ENCODE measurements around the gene PCLAF.

PCLAF gene

DNA sequence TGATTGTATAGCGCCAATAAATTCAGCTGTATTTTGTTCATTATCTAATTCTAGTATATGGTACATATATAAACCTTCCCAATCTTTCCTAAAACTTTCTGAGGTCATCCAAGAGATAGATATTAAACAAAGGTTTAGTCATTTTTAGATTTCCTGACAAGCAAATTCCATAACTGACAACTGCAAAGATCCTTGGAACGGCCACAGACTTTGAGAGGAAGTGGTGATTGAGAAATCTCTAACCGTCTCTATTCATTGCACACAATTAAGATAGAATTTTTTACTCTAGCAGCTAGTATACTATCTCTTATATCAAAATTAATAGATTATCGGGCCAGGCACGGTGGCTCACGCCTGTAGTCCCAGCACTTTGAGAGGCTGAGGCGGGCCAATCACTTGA lies 30.0 kb downstream of the PCLAF start:
- no peak for TF ChIP-seq EGR1 (IDR thresholded peaks at IDR 0.05)

DNA sequence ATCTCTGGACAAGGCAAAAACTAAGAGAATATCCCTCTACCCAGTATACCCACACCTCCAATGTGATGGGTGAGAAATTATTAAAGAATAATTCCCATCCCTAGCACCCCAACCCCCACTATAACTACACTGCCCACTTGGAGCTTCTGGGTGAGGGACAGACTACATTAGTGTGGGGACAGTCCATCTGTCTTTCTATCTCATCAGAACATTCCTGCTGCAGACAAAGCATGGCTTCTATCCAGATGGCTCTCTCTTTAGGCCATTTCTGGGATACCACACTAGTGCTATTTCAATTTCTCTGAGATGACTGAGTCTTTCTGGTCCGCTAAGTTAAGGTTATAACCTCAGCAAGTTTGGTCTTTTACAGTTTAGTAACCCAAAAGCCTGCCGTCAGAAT lies 31.9 kb downstream of the PCLAF start:
- no peak for TF ChIP-seq YY1 (IDR thresholded peaks at IDR 0.05; ENCODE audit: low read depth)
- TF ChIP-seq ZBTB7A (IDR thresholded peaks at IDR 0.05; ENCODE audit: low read depth), result no peak
- no peak for TF ChIP-seq TCF12 (IDR thresholded peaks at IDR 0.05; ENCODE audit: low read depth)
- TF ChIP-seq EP300 (IDR thresholded peaks at IDR 0.05; ENCODE audit: borderline replicate concordance), result no peak
- TF ChIP-seq CREB1 (IDR thresholded peaks at IDR 0.05; ENCODE audit: low read depth), result no peak
- no peak for TF ChIP-seq TEAD4 (IDR thresholded peaks at IDR 0.05)
- no peak for TF ChIP-seq TAF1 (IDR thresholded peaks at IDR 0.05; ENCODE audit: low read depth)
- TF ChIP-seq, protein P1, sequence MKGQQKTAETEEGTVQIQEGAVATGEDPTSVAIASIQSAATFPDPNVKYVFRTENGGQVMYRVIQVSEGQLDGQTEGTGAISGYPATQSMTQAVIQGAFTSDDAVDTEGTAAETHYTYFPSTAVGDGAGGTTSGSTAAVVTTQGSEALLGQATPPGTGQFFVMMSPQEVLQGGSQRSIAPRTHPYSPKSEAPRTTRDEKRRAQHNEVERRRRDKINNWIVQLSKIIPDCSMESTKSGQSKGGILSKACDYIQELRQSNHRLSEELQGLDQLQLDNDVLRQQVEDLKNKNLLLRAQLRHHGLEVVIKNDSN (IDR thresholded peaks at IDR 0.05), result no peak

DNA sequence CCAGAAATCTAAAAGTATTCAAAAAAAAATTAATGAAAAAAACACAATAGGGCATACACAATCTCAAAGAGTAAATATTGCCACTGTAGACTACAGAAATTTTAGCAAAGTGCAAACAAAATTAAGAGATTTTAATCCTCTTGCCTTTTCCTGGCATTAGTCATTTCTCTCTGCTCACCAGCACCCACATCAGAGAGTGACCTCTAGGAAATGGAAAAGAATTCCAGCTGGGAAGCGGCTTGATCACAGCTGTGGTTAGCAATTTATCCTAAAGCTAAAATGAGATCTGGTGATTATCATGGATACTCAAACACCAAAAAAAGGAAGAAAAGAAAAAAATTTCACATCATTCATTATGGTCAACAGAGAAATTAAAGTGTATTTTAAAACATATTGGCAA lies 32.8 kb downstream of the PCLAF start:
- TF ChIP-seq, protein P1 (IDR thresholded peaks at IDR 0.05), result no peak
- TF ChIP-seq, protein P2, sequence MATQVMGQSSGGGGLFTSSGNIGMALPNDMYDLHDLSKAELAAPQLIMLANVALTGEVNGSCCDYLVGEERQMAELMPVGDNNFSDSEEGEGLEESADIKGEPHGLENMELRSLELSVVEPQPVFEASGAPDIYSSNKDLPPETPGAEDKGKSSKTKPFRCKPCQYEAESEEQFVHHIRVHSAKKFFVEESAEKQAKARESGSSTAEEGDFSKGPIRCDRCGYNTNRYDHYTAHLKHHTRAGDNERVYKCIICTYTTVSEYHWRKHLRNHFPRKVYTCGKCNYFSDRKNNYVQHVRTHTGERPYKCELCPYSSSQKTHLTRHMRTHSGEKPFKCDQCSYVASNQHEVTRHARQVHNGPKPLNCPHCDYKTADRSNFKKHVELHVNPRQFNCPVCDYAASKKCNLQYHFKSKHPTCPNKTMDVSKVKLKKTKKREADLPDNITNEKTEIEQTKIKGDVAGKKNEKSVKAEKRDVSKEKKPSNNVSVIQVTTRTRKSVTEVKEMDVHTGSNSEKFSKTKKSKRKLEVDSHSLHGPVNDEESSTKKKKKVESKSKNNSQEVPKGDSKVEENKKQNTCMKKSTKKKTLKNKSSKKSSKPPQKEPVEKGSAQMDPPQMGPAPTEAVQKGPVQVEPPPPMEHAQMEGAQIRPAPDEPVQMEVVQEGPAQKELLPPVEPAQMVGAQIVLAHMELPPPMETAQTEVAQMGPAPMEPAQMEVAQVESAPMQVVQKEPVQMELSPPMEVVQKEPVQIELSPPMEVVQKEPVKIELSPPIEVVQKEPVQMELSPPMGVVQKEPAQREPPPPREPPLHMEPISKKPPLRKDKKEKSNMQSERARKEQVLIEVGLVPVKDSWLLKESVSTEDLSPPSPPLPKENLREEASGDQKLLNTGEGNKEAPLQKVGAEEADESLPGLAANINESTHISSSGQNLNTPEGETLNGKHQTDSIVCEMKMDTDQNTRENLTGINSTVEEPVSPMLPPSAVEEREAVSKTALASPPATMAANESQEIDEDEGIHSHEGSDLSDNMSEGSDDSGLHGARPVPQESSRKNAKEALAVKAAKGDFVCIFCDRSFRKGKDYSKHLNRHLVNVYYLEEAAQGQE (IDR thresholded peaks at IDR 0.05; ENCODE audit: low read depth), result no peak
- TF ChIP-seq RAD21 (IDR thresholded peaks at IDR 0.05; ENCODE audit: low read depth), result no peak
- TF ChIP-seq CEBPB (IDR thresholded peaks at IDR 0.05), result no peak
- TF ChIP-seq FOXM1 (IDR thresholded peaks at IDR 0.05; ENCODE audit: borderline replicate concordance, low read depth), result no peak
- TF ChIP-seq EP300 (IDR thresholded peaks at IDR 0.05; ENCODE audit: borderline replicate concordance), result no peak
- TF ChIP-seq TEAD4 (IDR thresholded peaks at IDR 0.05), result no peak
- TF ChIP-seq YY1 (IDR thresholded peaks at IDR 0.05; ENCODE audit: low read depth), result no peak
- TF ChIP-seq EGR1 (IDR thresholded peaks at IDR 0.05), result no peak
- TF ChIP-seq TCF12 (IDR thresholded peaks at IDR 0.05; ENCODE audit: low read depth), result no peak
- no peak for TF ChIP-seq TAF1 (IDR thresholded peaks at IDR 0.05; ENCODE audit: low read depth)
- TF ChIP-seq CREB1 (IDR thresholded peaks at IDR 0.05; ENCODE audit: low read depth), result no peak
- no peak for TF ChIP-seq NFIC (IDR thresholded peaks at IDR 0.05)
- TF ChIP-seq, protein P3, sequence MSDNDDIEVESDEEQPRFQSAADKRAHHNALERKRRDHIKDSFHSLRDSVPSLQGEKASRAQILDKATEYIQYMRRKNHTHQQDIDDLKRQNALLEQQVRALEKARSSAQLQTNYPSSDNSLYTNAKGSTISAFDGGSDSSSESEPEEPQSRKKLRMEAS (IDR thresholded peaks at IDR 0.05), result no peak
- TF ChIP-seq ZBTB7A (IDR thresholded peaks at IDR 0.05; ENCODE audit: low read depth), result no peak

DNA sequence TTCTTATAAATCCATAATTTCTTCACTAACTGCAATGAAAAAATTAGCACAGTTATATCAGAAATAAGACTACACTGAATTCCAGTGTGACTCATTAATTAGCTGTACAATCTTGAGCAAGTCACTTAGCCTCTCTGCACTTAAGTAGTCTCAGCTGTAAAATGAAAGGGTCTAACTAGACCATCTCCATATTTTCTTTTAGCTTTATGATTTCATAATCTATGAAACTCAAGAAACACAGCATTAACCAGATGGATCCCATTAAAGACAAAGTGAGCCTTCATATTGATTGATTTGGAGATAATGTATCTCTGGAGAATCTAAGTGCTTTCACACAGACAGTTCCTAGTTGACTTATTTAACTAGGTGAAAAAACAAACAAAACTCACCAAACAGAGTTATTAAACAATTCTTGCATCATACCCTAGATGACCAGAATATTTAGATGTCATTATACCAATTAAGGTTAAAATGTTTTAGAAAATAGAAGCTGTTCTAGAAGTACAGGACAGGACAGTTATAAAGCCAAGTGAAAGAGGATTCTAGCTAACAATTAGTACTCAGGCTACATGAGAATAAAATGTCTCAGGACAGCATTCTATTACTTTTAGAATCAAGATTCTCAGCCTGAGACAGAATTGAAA lies 36.5 kb downstream of the PCLAF start:
- no peak for TF ChIP-seq TAF1 (IDR thresholded peaks at IDR 0.05; ENCODE audit: low read depth)
- TF ChIP-seq NFIC (IDR thresholded peaks at IDR 0.05), result no peak
- TF ChIP-seq TEAD4 (IDR thresholded peaks at IDR 0.05), result no peak
- TF ChIP-seq, protein P1 (IDR thresholded peaks at IDR 0.05), result no peak
- no peak for TF ChIP-seq RAD21 (IDR thresholded peaks at IDR 0.05; ENCODE audit: low read depth)
- TF ChIP-seq CREB1 (IDR thresholded peaks at IDR 0.05; ENCODE audit: low read depth), result no peak
- no peak for TF ChIP-seq FOXM1 (IDR thresholded peaks at IDR 0.05; ENCODE audit: borderline replicate concordance, low read depth)
- TF ChIP-seq, protein P3 (IDR thresholded peaks at IDR 0.05), result no peak
- no peak for TF ChIP-seq YY1 (IDR thresholded peaks at IDR 0.05; ENCODE audit: low read depth)
- TF ChIP-seq, protein P2 (IDR thresholded peaks at IDR 0.05; ENCODE audit: low read depth), result no peak
- TF ChIP-seq TCF12 (IDR thresholded peaks at IDR 0.05; ENCODE audit: low read depth), result no peak

DNA sequence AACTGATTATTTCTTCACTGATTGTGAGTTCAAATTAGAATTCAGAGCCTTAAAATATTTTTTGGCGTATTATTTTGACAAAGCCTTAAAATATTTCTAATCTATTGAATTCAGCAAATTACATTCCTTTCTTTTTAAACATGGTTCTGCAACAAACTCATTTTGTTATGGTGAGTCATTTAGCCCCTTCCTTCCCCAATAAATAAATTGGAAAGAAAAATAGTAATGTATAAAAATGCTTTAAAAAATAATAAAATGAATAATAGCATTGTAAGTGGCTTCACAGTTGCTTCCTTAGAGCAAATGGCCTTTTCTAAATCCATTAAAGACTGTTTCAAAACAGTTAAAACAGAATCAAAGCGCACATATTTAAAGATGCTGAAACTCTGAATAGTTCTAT lies 37.4 kb downstream of the PCLAF start:
- no peak for TF ChIP-seq ZBTB7A (IDR thresholded peaks at IDR 0.05; ENCODE audit: low read depth)
- TF ChIP-seq TEAD4 (IDR thresholded peaks at IDR 0.05), result no peak

DNA sequence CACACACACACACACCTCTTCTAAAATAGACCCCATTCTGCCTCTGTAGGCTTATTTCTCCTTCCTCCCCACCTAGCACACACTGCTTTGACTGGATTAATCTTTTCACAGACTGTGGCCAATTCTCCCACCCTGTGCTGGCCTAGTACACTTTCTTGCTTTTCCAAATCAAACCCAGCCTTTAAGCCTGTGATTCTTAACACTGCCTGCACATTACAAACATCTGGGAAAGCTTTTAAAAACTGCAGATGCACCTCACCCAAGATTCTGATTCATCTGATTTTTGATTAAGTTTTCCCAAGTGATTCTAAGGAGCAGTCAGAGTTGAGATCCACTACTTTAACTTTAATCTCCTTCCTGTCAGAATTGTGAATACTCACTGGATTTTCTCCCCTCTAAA lies 38.0 kb downstream of the PCLAF start:
- no peak for TF ChIP-seq EP300 (IDR thresholded peaks at IDR 0.05; ENCODE audit: borderline replicate concordance)
- TF ChIP-seq ZBTB7A (IDR thresholded peaks at IDR 0.05; ENCODE audit: low read depth), result no peak
- no peak for TF ChIP-seq FOXM1 (IDR thresholded peaks at IDR 0.05; ENCODE audit: borderline replicate concordance, low read depth)
- no peak for TF ChIP-seq YY1 (IDR thresholded peaks at IDR 0.05; ENCODE audit: low read depth)
- TF ChIP-seq TEAD4 (IDR thresholded peaks at IDR 0.05), result no peak
- no peak for TF ChIP-seq EGR1 (IDR thresholded peaks at IDR 0.05)
- TF ChIP-seq RAD21 (IDR thresholded peaks at IDR 0.05; ENCODE audit: low read depth), result no peak
- TF ChIP-seq NFIC (IDR thresholded peaks at IDR 0.05), result no peak
- no peak for TF ChIP-seq TAF1 (IDR thresholded peaks at IDR 0.05; ENCODE audit: low read depth)
- TF ChIP-seq, protein P1 (IDR thresholded peaks at IDR 0.05), result no peak
- TF ChIP-seq, protein P2 (IDR thresholded peaks at IDR 0.05; ENCODE audit: low read depth), result no peak
- no peak for TF ChIP-seq CEBPB (IDR thresholded peaks at IDR 0.05)

All from Ishikawa (cell line).